Skeletal muscle tissue (tissue), 4 donors: ENCODE data around the gene IPCEF1. TPM values are rescaled to one million over a fixed set of nuclear protein-coding genes. Genes with fewer than 3 reads are reported as not detected.

Experiments
- H3K27ac ChIP-seq: one replicate; pipeline ENCODE4 v1.7.0; 2013; ENCODE audit warnings: mild to moderate bottlenecking, low read depth, low read length, inconsistent platforms
- H3K27me3 ChIP-seq, 3 donors: one replicate each; pipeline ENCODE4 v1.7.0; 2013; ENCODE audit warnings: low read length in 3 of 3; ENCODE audit not compliant: control insufficient read depth in 3 of 3, insufficient read depth in 3 of 3
- H3K36me3 ChIP-seq, 3 donors: one replicate each; pipeline ENCODE4 v1.7.0; 2013; ENCODE audit warnings: low read length in 3 of 3; ENCODE audit not compliant: control insufficient read depth in 3 of 3, insufficient read depth in 3 of 3
- H3K4me1 ChIP-seq, 3 donors: one replicate each; pipeline ENCODE4 v1.7.0; 2013; ENCODE audit warnings: low read length in 3 of 3, mild to moderate bottlenecking in 3 of 3; ENCODE audit not compliant: control insufficient read depth in 3 of 3, insufficient read depth in 3 of 3
- H3K4me3 ChIP-seq, 3 donors: one replicate each; pipeline ENCODE4 v1.7.0; 2013; ENCODE audit warnings: low read length in 3 of 3
- H3K9ac ChIP-seq, 3 donors: one replicate each; pipeline ENCODE4 v1.7.0; 2013; ENCODE audit warnings: low read length in 3 of 3, mild to moderate bottlenecking in 3 of 3, moderate library complexity in 2 of 3, low read depth in 1 of 3
- H3K9me3 ChIP-seq, 3 donors: one replicate each; pipeline ENCODE4 v1.7.0; 2013; ENCODE audit warnings: low read length in 3 of 3; ENCODE audit not compliant: control insufficient read depth in 3 of 3
- total RNA-seq: library from RNA; depleted of rRNA; stranded (reverse); fragments of >200 nt; gene quantifications from one replicate; pipeline ENCODE4 v1.2.3, GENCODE V29; 2014
- donor health status: Osteomylitis.

IPCEF1 gene, protein sequence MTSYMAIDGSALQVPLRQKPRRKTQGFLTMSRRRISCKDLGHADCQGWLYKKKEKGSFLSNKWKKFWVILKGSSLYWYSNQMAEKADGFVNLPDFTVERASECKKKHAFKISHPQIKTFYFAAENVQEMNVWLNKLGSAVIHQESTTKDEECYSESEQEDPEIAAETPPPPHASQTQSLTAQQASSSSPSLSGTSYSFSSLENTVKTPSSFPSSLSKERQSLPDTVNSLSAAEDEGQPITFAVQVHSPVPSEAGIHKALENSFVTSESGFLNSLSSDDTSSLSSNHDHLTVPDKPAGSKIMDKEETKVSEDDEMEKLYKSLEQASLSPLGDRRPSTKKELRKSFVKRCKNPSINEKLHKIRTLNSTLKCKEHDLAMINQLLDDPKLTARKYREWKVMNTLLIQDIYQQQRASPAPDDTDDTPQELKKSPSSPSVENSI
- 2.1 TPM for total RNA-seq

DNA sequence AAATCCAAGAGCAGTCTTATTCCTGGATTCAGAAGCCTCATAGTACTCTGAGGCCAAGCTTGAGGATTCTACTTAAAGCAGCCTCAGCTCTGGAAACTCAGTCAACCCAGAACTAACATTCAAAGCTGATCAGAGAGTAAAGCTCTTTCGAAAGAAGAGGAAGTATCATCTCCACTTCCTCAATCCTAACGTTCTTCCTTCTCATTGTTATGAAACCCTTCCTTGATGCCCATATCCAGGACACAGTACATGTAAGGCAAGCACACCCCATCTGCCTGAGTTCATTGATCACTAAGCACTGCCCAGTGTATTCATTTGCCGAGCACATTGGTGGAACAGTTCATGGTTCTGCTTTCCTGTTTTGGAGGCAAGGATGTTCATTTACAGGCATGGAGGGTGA is at the start of gene IPCEF1:
Gene IPCEF1, minus strand, starts transcription at position 114 of the 400 bp plus-strand sequence. CDS start 90,856 bp downstream, outside the sequence.
- Histone ChIP-seq H3K36me3 (no peaks in the 10 kb centered on the region), H3K27me3 (no peaks in the 10 kb centered on the region), H3K4me3 (no peak within 1 kb of the TSS), H3K9ac (no peak within 1 kb of the TSS), H3K27ac (no peak within 1 kb of the TSS), H3K9me3 (no peaks in the 10 kb centered on the region), H3K4me1 (no peaks in the 10 kb centered on the region)

DNA sequence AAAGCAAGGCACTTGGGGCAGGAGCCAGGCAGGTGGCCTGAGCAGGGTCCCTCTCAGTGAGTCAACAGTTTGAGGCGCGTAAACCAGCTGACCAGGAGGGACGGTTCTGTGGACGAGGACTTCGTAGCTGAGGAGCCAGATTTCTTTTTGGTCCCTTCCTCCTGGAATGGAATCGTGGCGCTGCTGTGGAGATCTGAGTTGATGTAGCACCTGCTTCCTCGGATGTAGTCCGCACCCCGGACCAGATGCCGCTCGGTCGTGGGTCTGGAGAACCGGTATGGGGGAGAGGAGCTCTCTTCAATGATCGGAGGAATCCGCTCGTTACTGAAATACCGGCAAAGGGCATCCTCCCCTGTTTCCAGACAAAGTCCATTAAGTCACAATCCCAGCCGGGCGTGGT is 49.7 kb upstream of the IPCEF1 start:
- Histone ChIP-seq H3K9ac (no peak overlapping the region), H3K4me1 (peaks cover 11 to 13% (median 12%) of the 10 kb centered on the region in 3 donors), H3K9me3 (no peaks in the 10 kb centered on the region), H3K27ac (no peak overlapping the region), H3K36me3 (peaks cover 0 to 4% (median 2%) of the 10 kb centered on the region in 3 donors), H3K4me3 (no peak overlapping the region), H3K27me3 (no peaks in the 10 kb centered on the region)

DNA sequence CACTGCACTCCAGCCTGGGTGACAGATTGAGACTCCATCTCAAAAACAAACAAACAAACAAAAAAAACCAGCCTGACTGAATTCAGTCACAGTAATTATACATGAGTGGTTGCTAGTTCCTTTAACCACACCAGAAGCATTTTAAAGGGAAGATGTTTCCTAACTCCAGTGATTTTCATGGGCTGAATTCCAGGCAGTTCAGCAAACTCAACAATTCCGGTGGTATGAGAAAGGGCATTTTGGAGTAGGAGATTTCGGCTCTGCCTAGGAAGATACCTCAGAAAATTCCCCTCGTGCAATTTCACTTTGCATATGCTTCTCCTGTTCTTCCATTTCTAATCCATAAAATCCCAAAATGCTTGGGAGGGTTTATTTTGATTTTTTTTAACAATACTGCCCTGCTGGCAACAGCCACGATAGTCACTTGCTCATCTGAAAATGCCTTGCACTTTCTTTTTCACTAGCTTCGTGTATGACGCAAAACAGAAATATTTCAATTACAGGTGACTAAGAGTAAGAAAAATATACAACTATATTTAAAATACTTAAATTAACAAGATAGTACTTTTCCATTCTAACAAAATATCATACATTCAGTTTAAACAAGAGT is 48.3 kb upstream of the IPCEF1 start:
- Histone ChIP-seq H3K36me3 (peaks cover 0 to 4% (median 2%) of the 10 kb centered on the region in 3 donors), H3K27me3 (no peaks in the 10 kb centered on the region), H3K9ac (no peak overlapping the region), H3K9me3 (no peaks in the 10 kb centered on the region), H3K27ac (no peak overlapping the region), H3K4me3 (no peak overlapping the region), H3K4me1 (peaks cover 0 to 2% (median 2%) of the 10 kb centered on the region in 3 donors)

DNA sequence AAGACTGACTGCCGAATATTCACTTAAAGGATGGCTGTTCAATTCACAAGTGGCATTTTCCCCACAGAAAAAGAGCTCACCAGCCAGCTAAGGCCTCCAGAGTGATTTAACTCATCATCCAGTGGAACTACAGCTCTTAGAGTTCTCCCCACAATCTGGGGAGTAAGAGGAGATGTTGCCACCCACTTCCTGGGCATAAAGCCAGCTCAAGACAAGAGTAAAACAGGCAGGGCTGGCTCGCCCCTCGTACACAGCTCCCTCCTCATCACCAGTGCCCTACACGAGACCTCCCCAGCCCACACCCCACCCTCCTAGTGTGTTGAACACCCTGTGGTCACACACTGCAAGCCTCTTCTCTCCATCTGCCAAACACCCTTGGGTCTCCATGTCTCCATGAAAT is 47.2 kb upstream of the IPCEF1 start:
- Histone ChIP-seq H3K4me3 (no peak overlapping the region), H3K9ac (no peak overlapping the region), H3K36me3 (peaks cover 0 to 4% (median 2%) of the 10 kb centered on the region in 3 donors), H3K27ac (no peak overlapping the region), H3K4me1 (no peaks in the 10 kb centered on the region), H3K27me3 (no peaks in the 10 kb centered on the region), H3K9me3 (no peaks in the 10 kb centered on the region)

DNA sequence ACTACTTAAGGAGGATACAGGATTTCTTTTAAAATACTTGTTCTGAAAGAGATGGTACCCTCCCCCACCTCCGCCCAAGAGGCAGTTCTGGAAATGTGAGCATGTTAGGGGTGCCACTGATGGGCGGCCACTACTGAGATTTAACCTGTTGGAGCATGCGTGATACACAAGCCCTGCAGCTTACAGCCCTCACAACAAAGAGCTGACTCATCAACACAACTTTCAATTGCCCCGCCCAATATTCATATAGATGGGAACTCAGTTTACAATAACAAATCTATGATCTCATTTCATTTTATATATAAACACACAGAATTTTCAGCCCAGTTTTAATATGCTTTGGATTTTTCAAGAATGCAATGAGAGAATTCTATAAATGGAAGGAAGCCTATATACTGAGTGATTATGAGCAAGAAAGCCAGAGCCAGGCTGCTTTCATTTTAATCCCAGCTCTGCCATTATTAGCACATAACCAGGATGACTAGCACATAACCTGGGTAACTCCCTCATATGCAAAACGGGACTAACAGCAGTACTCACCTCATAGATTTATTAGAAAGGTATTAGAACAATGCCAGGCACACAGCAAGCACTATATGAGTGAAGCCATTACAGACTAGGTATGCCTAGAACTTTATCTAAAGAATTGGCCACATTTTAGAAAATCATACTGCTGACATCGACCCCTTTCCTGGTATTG is 45.6 kb upstream of the IPCEF1 start:
- no peaks in the 10 kb centered on the region for H3K4me1 ChIP-seq
- H3K36me3 ChIP-seq: peaks cover 0 to 4% (median 0%) of the 10 kb centered on the region in 3 donors
- H3K9me3 ChIP-seq: no peaks in the 10 kb centered on the region
- no peak overlapping the region for H3K9ac ChIP-seq
- no peaks in the 10 kb centered on the region for H3K27me3 ChIP-seq
- H3K4me3 ChIP-seq: no peak overlapping the region
- no peak overlapping the region for H3K27ac ChIP-seq

DNA sequence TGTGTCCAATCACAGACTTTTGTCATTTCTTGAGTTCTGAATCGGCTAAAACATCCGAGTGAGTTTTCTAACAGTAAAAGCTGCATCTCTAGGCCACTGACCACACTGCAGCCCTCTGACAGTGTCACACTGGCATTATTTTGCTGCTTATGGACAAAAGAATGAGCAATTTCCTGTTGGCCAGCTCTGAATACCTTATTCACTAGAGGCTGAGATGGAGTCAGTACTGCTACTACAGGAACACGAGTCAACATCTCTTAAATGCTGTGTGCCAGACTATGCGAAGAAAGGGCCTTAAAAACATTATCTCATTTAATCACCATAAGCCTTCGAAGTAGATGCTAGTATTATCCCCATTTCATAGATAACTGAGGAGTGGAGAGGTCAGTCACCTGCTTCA is 42.5 kb upstream of the IPCEF1 start:
- Histone ChIP-seq H3K27ac (no peak overlapping the region), H3K27me3 (no peaks in the 10 kb centered on the region), H3K9ac (no peak overlapping the region), H3K9me3 (no peaks in the 10 kb centered on the region), H3K36me3 (no peaks in the 10 kb centered on the region), H3K4me3 (no peak overlapping the region), H3K4me1 (no peaks in the 10 kb centered on the region)

DNA sequence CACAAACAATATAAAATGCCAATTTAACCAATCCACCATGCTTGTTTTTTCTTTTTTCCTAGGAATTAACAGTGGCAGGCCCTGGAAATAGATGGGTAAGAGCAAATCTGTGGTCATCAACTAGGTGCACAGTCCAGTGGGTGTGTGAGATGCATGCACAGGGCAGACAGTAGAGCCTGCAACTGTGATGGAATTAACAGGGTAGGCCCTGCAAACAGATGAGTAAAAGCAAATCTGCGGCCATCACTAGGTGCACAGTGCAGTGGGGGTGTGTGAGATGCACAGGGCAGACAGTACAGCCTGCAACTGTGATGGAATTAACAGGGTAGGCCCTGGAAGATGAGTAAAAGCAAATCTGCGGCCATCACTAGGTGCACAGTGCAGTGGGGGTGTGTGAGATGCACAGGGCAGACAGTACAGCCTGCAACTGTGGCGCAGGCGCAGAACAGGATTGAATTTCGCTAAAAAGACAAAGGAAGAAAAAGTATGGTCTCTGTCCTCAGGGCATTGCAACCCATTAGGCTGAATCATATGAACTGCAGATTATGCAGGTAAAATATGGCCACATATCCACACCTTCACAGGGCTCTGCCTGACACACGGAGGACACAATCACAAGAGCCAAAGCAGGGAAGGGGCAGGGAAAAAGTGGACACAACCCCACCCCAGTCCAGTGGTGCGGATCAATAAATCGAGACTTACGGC is 41.0 kb upstream of the IPCEF1 start:
- H3K9me3 ChIP-seq: no peaks in the 10 kb centered on the region
- no peak overlapping the region for H3K4me3 ChIP-seq
- no peak overlapping the region for H3K27ac ChIP-seq
- no peaks in the 10 kb centered on the region for H3K27me3 ChIP-seq
- H3K9ac ChIP-seq: no peak overlapping the region
- no peaks in the 10 kb centered on the region for H3K4me1 ChIP-seq
- no peaks in the 10 kb centered on the region for H3K36me3 ChIP-seq

DNA sequence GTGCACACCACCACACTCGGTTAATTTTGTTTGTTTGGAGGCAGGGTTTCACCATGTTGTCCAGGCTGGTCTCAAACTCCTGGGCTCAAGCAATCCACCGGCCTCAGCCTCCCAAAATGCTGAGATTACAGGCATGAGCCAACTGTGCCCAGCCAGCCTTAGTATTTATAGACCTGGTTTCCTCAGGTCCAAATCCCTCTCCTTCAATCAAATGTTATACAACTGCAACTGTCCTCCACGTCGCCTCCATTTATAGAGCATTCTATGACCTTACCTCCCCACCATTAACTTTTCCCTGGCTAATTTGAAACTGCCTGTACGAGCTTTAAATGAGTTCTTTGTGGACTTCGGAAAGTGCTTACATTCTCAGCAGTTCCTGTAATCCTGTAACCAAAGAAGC is 39.3 kb upstream of the IPCEF1 start:
- Histone ChIP-seq H3K36me3 (no peaks in the 10 kb centered on the region), H3K4me3 (no peak overlapping the region), H3K27ac (no peak overlapping the region), H3K9me3 (no peaks in the 10 kb centered on the region), H3K27me3 (no peaks in the 10 kb centered on the region), H3K9ac (no peak overlapping the region), H3K4me1 (no peaks in the 10 kb centered on the region)

DNA sequence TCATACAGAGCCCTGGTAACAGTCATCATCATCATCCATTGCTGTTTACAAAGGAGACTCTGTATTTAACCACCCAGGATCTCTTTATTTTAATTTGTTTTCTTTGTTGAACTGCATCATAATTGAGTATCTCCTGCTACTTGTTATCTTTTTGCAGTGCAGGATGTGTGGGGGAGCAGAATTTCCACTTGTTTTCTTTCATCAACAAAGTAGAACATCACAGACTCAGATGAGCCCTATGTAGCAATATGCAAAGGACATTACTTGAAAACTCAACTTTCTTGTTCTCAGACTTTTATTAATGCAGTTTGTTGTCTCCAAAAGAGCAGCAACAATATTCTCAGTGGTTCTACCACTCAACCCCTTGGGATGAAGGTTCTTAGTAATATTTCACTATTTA is 38.7 kb upstream of the IPCEF1 start:
- no peaks in the 10 kb centered on the region for H3K4me1 ChIP-seq
- no peak overlapping the region for H3K4me3 ChIP-seq
- H3K36me3 ChIP-seq: no peaks in the 10 kb centered on the region
- H3K9me3 ChIP-seq: no peaks in the 10 kb centered on the region
- H3K27me3 ChIP-seq: no peaks in the 10 kb centered on the region
- H3K27ac ChIP-seq: no peak overlapping the region
- no peak overlapping the region for H3K9ac ChIP-seq
